Measurements from ENCODE around the gene CNTNAP2. TPM values are rescaled to one million over a fixed set of nuclear protein-coding genes. Genes with fewer than 3 reads are reported as not detected.

Gene CNTNAP2
- total and polyA plus RNA-seq, 2 of the 13 experiments (the other 11 are each of a cell fraction or from before 2014, with no cell fraction given), result 0.40 to 0.42 TPM

- Histone ChIP-seq H3K79me2 (ENCODE audit: insufficient read depth, low read length) (no peaks in the 10 kb centered on the region), H3K9me3 (ENCODE audit: low read length) (peaks cover 9% of the 10 kb centered on the region; the same call in 1 of the 2 replicates), H3K4me3 (replicated peaks in 1 of 3; ENCODE audit: insufficient read depth in 1 of 3, low read depth in 2 of 3, low read length in 3 of 3) (no peak overlapping the region), H3K4me2 (ENCODE audit: low read depth, low read length) (no peak overlapping the region), H3K27ac (ENCODE audit: extremely low read length, insufficient read depth, low read length) (no peak overlapping the region), H2AFZ (ENCODE audit: low read length) (no peak overlapping the region), H3K36me3 (replicated peaks in 1 of 2; ENCODE audit: control insufficient read depth in 1 of 2, insufficient read depth in 2 of 2, low read length in 2 of 2) (no peaks in the 10 kb centered on the region), H3K27me3 (ENCODE audit: control insufficient read depth in 1 of 2, insufficient read depth in 2 of 2, low read length in 2 of 2) (no peaks in the 10 kb centered on the region), H3K9ac (ENCODE audit: insufficient read depth, low read depth, low read length) (no peak overlapping the region), H4K20me1 (ENCODE audit: insufficient read depth, low read length) (no peaks in the 10 kb centered on the region), H3K4me1 (ENCODE audit: insufficient read depth, low read length) (no peaks in the 10 kb centered on the region)
- in situ Hi-C loops (cut with HindIII; ENCODE audit: extremely low pct_ligation_motif_present, low pct_unique_long_range_greater_than_20kb) (no loop called here), intact Hi-C loops (cut with micrococcal nuclease; ENCODE audit: unreplicated experiment) (no loop called here)
- CTCF ChIA-PET (ENCODE audit: low intra/inter-chr PET ratio, low total read pairs), result no interaction called here
- POLR2A ChIA-PET, result no interaction called here
- FAIRE-seq, result no peak
- DNase-seq (ENCODE audit: low spot score), result no peak
- TF ChIP-seq HDAC6 (IDR thresholded peaks at IDR 0.05; ENCODE audit: low read depth, low read length), result no peak
- TF ChIP-seq ZSCAN30 (CRISPR knock-in tag; IDR thresholded peaks at IDR 0.05), result no peak
- no peak for TF ChIP-seq ZNF547 (CRISPR knock-in tag; IDR thresholded peaks at IDR 0.05)
- no peak for TF ChIP-seq ZNF44 (CRISPR knock-in tag; IDR thresholded peaks at IDR 0.05)
- TF ChIP-seq SOX5 (CRISPR knock-in tag; IDR thresholded peaks at IDR 0.05; ENCODE audit: borderline replicate concordance), result no peak
- no peak for TF ChIP-seq ZSCAN25 (CRISPR knock-in tag; IDR thresholded peaks at IDR 0.05)
- no peak for TF ChIP-seq MEIS2 (CRISPR knock-in tag; IDR thresholded peaks at IDR 0.05)
- no peak for TF ChIP-seq MIER3 (CRISPR knock-in tag; IDR thresholded peaks at IDR 0.05; ENCODE audit: borderline replicate concordance)
- TF ChIP-seq SATB2 (CRISPR knock-in tag; IDR thresholded peaks at IDR 0.05), result no peak
- no peak for TF ChIP-seq KDM2A (CRISPR knock-in tag; IDR thresholded peaks at IDR 0.05; ENCODE audit: borderline replicate concordance, low read depth)
- TF ChIP-seq CBX1 (IDR thresholded peaks at IDR 0.05; ENCODE audit: low read depth), result no peak
- no peak for TF ChIP-seq ASH2L (IDR thresholded peaks at IDR 0.05; ENCODE audit: insufficient read length, low read depth, low read length)
- no peak for TF ChIP-seq MED8 (CRISPR knock-in tag; IDR thresholded peaks at IDR 0.05; ENCODE audit: insufficient replicate concordance)
- TF ChIP-seq, protein P1, sequence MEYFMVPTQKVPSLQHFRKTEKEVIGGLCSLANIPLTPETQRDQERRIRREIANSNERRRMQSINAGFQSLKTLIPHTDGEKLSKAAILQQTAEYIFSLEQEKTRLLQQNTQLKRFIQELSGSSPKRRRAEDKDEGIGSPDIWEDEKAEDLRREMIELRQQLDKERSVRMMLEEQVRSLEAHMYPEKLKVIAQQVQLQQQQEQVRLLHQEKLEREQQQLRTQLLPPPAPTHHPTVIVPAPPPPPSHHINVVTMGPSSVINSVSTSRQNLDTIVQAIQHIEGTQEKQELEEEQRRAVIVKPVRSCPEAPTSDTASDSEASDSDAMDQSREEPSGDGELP (IDR thresholded peaks at IDR 0.05; ENCODE audit: borderline replicate concordance, low read depth), result no peak
- no peak for TF ChIP-seq TEAD2 (CRISPR knock-in tag; IDR thresholded peaks at IDR 0.05)
- no peak for TF ChIP-seq FOXA3 (CRISPR knock-in tag; IDR thresholded peaks at IDR 0.05)
- no peak for TF ChIP-seq SETDB1 (CRISPR knock-in tag; IDR thresholded peaks at IDR 0.05; ENCODE audit: borderline replicate concordance)
- no peak for TF ChIP-seq ZNF879 (CRISPR knock-in tag; IDR thresholded peaks at IDR 0.05)
- TF ChIP-seq, protein P2, sequence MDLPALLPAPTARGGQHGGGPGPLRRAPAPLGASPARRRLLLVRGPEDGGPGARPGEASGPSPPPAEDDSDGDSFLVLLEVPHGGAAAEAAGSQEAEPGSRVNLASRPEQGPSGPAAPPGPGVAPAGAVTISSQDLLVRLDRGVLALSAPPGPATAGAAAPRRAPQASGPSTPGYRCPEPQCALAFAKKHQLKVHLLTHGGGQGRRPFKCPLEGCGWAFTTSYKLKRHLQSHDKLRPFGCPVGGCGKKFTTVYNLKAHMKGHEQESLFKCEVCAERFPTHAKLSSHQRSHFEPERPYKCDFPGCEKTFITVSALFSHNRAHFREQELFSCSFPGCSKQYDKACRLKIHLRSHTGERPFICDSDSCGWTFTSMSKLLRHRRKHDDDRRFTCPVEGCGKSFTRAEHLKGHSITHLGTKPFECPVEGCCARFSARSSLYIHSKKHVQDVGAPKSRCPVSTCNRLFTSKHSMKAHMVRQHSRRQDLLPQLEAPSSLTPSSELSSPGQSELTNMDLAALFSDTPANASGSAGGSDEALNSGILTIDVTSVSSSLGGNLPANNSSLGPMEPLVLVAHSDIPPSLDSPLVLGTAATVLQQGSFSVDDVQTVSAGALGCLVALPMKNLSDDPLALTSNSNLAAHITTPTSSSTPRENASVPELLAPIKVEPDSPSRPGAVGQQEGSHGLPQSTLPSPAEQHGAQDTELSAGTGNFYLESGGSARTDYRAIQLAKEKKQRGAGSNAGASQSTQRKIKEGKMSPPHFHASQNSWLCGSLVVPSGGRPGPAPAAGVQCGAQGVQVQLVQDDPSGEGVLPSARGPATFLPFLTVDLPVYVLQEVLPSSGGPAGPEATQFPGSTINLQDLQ (CRISPR knock-in tag; IDR thresholded peaks at IDR 0.05), result no peak
- ATAC-seq, result no peak
- BruUV-seq (replicated peaks), result no TSS peak
- WGBS (ENCODE audit: low lambda C conversion rate), result 3% methylated on average over 6 of the region's 6 CpGs
These were observed 1605.6 kb downstream of the CNTNAP2 start for GRCh38 chr7:147721962-147722830.
